ENCODE measurements around the gene USP7.
"Not testable (repeated sequence)": the region's sequence is repeated elsewhere in the genome, so short reads cannot be mapped to it uniquely, and the experiment has no call there.

Gene USP7

DNA sequence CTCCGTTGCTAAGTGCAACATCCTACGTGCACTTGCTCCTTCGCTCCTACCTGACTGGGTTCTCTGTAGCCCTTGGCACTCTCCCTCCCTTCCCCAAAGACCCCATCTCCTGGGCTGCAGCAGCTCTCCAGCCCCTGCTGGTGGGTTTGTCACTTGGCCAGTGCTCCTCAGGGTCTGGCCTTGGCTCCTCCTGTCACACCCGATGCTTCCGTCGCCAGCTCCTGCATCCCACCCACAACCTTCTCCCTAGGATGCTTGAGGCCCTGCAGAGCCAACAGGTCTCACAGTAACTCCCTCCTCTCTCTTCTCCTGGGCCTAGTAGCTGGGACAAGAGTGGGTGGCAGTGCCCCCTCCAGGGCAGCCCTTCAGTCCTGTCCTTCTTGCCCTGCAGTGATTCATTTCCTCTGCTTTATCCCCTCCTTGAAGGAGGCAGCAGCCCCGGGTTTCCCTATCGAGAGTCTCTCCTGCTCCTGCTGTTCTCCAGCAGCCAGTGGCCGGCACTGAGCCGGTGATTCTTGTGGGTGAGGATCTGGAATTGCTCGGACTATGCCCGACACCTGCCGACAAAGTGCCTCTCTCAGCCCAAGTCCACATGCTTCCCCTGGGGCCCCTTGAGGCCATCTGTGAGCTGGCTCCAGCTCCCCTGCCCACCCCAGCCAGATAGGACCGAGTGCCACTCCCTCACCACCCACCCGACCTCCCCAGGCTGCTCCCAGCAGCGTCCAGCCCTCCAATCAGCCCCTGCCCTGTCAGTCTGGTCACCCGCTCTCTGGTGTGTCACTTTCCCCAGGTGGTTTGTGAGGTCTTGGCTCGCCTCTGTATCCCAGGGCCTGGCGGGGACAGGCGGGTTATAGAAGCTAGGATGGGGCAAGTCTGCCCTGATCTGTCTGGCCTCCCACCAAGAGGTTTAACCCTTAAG, 77.8 kb downstream of the USP7 start:
- TF ChIP-seq ZNF274 (IDR thresholded peaks at IDR 0.05; ENCODE audit: low read depth, low read length) = no peak
- no peak overlapping the region for H3K4me3 ChIP-seq (ENCODE audit: low read length)

DNA sequence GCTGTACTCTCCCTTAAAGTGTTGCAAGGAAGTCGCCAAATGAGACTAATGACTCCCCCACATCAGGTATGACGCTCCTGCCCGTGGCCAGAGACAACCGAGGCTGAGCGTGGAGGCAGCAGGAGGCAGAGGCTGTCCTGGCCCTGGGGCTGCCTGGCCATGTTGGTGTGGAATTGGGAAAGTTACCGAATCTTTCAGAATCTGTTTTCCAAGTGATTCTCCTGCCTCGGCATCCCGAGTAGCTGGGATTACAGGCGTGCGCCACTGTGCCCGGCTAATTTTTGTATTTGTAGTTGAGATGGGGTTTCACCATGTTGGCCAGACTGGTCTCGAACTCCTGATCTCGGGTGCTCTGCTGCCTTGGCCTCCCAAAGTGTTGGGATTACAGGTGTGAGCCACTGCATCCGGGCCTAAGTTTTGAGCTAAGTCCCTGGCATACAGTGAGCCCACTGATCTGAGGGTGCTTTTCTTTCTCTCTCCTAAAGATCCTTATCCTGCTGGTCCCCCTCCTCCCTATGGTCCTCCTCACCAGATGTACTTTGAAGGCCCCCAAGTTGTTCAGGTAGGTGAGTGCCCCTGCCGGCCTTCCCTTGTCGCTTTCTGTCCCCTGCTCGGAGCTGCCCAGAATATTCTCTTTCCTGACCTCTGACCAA, 80.9 kb downstream of the USP7 start:
- no peak for TF ChIP-seq ZNF274 (IDR thresholded peaks at IDR 0.05; ENCODE audit: low read depth, low read length)
- no peak overlapping the region for H3K4me3 ChIP-seq (ENCODE audit: low read length)

DNA sequence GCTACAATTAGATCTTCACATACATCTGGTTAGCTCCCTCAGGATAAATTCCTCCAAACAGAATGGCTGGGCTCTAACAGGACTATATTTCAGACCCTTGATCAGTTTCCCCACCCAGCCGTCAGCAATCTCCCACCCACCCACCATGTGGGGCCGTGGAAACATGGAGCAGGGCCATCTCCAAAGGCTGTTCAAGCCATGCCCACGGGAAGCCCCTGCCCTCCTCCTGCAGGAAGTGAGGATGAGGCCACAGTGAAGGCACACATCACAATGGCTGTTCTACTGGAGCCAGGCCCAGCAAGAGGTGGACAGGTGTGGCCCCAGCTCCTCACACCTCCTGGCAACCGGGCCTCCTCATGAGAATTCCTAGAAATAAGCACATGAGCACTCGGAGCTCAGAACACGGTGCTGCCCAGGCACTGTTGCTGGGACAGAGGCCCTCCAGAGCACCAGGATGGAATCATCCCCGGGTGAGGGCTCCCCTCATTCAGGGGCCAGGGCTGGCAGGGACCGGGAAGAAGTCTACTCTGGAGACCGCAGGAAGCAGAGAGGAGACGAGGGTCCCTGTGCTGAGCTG, 81.6 kb downstream of the USP7 start, which contains the start of gene LITAFD:
Gene LITAFD (plus strand): TSS at position 311 of the 577 bp plus-strand sequence. CDS start 2,005 bp downstream, outside the sequence.
- H3K4me3 ChIP-seq (ENCODE audit: low read length) = no peak within 1 kb of the TSS
- no peak for TF ChIP-seq ZNF274 (IDR thresholded peaks at IDR 0.05; ENCODE audit: low read depth, low read length)

DNA sequence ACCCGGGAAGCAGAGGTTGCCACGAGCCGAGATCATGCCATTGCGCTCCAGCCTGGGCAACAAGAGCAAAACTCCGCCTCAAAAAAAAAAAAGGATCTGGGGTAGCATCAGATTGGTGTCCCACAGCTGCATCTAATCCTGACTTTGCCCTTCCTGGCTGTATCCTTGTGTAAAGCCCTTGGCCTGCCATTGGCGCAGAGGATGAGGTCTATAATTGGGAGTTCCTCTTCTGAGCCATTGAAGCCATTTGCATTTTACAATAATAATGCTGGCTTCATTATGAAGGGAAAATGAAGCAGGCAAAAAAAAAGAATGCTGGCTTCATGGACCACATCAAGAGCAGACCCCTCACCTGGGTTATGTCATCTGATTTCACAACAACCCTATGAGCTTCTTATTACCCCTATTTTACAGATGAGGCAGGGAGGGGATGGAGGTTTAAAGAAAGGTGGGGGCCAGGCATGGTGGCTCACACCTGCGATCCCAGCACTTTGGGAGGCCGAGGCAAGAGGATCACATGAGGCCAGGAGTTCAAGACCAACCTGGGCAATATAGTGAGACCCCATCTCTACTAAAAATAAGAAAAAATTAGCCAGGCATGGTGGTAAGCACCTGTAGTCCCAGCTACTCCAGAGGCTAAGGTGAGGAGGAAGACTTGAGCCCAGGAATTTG, 82.7 kb downstream of the USP7 start:
- no peak overlapping the region for H3K4me3 ChIP-seq (ENCODE audit: low read length)
- TF ChIP-seq ZNF274 (IDR thresholded peaks at IDR 0.05; ENCODE audit: low read depth, low read length) = no peak

DNA sequence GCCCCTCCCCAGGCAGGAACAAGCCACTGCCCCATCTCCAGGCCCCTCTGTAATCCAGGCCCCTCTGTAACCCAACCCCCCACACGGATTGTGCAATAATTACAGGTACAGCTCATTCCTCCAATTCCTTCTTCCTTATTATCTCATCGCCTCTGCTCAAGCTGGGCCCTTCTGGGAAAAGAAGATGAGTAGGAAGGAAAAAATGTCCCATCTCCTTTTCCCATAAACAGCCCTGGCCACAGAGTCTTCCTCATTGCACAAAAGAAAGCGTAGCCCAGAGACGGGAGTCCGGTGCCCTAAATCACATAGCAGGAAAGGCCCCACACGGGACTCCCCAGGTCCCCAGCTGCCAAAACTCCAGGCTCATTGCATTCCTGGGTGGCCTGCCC, 85.2 kb downstream of the USP7 start:
- TF ChIP-seq ZNF274 (IDR thresholded peaks at IDR 0.05; ENCODE audit: low read depth, low read length) = no peak
- H3K4me3 ChIP-seq (ENCODE audit: low read length) = no peak overlapping the region

DNA sequence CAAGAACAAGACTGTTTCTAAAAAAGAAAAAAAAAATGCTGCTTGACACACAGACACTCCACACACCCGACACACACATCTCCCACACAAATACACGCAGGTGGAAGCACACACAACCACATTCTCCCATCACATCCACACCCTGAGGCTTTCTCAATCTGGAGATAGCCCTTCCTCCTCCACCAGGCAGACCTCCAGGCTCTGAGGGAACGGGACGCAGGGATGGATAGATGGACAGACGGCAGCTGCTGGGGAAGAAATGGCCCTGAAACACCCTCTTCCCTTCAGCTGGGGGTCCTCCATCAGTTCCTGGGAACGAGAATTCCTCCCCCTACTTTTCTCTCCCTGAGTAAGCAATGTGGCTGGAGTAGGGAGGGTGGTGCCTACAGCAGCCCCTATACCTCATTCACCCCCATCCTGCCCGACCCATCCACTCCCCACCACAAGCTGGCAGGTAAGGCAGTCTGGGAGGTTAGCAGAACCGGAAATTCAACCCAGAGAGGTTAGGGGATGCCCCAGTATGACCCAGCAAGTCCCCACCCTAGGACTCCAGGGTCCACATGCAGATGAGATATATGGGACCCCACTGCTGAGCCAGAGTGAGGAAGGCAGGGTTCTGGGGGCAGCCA, 85.7 kb downstream of the USP7 start:
- H3K4me3 ChIP-seq (ENCODE audit: low read length) = no peak overlapping the region
- no peak for TF ChIP-seq ZNF274 (IDR thresholded peaks at IDR 0.05; ENCODE audit: low read depth, low read length)

DNA sequence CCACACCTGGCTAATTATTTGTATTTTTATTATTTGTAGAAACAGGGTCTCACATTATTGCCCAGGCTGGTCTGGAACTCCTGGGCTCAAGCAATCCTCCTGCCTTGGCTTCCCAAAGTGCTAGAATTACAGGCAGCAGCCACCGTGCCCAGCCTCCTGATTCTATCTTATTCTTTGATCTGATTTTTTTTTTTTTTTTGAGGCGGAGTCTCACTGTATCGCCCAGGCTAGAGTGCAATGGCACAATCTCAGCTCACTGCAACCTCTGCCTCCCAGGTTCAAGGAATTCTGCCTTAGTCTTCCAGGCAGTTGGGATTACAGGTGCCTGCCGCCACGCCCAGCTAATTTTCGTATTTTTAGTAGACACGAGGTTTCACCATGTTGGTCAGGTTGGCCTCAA, 88.4 kb downstream of the USP7 start:
- H3K4me3 ChIP-seq (ENCODE audit: low read length) = not testable (repeated sequence)

DNA sequence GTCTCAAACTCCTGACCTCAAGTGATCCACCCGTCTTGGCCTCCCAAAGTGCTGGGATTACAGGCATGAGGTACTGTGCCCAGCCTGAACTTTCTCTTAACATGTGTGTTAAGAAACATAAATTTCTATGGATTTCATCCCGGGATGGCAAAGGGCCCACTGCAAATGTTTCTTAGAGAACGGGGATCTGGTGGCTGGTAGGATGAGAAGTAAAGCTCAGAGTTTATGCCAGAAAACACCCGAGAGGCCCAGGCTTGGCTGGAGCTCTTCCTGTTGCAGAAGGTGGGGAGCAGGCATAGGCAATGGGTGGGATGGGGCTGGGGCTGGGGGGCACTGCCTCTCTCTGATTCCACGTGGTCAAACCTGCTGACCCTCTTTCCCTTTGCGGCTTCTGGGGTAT, 89.3 kb downstream of the USP7 start:
- TF ChIP-seq ZNF274 (IDR thresholded peaks at IDR 0.05; ENCODE audit: low read depth, low read length) = no peak
- no peak overlapping the region for H3K4me3 ChIP-seq (ENCODE audit: low read length)

DNA sequence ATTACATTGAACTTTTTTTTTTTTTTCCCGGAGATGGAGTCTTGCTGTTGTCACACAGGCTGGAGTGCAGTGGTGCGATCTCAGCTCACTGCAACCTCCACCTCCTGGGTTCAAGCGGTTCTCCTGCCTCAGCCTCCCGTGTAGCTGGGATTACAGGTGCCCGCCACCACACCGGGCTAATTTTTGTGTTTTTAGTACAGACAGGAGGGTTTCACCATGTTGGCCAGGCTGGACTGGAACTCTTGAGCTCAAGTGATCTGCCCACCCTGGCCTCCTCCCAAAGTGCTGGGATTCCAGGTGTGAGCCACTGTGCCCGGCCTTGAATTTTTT, 89.9 kb downstream of the USP7 start:
- H3K4me3 ChIP-seq (ENCODE audit: low read length) = not testable (repeated sequence)

DNA sequence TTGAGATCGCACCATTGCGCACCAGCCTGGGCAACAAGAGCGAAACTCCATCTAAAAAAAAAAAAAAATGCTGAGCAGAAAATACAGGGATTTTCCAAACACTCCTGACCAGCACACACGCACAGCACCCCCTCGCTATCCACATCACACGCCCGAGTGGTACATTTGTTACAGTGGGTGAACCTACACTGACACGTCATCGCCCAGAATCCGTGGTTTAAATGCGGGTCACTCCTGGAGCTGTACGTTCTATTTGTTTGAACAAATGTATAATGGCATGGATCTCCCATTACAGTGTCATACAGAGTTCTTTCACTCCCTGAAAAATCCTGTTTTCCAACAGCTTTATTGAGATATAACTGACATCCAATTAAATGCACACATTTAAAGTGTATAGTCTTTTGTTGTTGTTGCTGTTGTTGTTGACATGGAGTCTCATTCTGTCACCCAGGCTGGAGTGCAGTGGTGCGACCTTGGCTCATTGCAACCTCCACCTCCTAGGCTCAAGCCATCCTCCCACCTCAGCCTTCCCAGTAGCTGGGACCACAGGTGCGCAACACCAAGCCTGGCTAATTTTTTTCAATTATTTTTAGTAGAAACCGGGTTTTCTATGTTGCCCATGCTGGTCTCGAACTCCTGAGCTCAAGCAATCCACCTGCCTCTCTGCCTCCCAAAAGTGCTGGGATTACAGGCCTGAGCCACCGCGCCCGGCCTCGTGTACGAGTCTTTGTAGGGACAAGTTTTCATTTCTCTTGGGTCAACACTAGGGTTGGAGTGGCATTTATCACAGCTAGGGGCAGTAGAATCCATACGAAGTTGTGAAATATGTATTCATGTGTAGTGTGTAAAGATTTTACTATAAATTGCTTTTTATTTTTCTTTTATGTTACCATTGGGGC, 90.5 kb downstream of the USP7 start:
- TF ChIP-seq ZNF274 (IDR thresholded peaks at IDR 0.05; ENCODE audit: low read depth, low read length) = no peak

DNA sequence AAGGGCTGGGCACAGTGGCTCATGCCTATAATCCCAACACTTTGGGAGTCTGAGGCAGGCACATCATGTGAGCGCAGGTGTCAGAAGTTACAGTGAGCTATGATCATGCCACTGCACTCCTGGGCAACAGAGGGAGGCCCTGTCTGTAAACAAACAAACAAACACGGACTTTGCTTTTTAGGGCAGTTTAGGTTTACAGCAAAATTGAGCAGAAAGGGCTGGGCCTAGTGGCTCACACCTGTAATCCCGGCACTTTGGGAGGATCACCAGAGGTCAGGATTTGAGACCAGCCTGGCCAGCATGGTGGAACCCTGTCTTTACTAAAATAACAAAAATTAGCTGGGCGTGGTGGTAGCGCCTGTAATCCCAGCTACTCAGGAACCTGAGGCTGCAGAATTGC, 91.6 kb downstream of the USP7 start:
- TF ChIP-seq ZNF274 (IDR thresholded peaks at IDR 0.05; ENCODE audit: low read depth, low read length) = no peak
- no peak overlapping the region for H3K4me3 ChIP-seq (ENCODE audit: low read length)

More for the DNA sequence above, 90.5 kb downstream of the USP7 start:
- H3K4me3 ChIP-seq (ENCODE audit: low read length) = no peak overlapping the region

DNA sequence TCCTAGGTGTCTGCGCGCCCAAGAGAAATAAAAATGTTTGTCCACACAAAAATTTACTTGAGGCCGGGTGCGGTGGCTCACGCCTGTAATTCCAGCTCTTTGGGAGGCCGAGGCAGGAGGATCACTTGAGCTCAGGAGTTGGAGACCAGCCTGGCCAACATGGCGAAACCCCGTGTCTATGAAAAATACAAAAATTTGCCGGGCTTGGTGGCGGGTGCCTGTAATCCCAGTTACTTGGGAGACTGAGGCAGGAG, 93.8 kb downstream of the USP7 start:
- not testable (repeated sequence) for H3K4me3 ChIP-seq (ENCODE audit: low read length)

DNA sequence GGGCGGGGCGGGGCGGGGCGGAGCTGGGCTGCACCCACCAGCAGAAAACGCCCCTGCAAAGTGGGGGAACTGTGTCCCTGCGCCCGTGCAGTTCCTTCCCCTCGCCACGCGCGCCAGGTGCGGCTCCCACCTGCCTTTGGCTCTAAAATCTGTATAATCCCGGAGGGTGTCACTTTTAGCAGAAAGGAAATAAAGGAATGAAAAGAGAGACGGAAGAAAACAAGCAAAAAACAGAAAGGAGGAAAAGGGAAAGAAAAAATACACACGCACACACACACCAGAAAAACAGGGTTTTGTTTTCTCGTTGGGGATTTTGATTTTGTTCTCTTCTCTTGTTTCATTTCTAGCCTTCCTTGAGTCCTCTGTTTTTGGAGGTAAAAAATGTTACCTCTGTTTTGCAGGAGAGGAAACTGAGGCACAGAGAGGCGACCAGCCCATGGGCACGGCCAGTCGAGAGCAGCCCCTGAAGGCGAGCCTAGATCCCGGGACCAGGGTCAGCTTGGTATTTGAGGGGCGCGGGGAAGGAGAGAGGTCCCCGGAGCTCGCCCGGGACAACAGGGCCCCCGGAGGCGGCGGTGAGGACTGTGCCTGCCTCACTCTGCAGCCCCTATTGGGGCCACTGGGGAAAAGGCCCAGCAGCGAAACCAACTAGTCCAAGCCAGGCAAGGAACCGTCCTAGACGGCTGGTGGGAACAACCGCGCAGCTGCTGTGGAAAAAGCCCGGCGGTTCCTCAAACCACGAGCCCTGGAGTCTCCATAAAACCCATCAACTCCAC, 94.3 kb downstream of the USP7 start:
- peak overlapping the region; percentile 62; the same call in 1 of the 2 replicates for H3K4me3 ChIP-seq (ENCODE audit: low read length)
- no peak for TF ChIP-seq ZNF274 (IDR thresholded peaks at IDR 0.05; ENCODE audit: low read depth, low read length)

All from GM08714 (cell line).